HepG2 (cell line): ENCODE results near the gene FBXO41. TPM values are rescaled to one million over a fixed set of nuclear protein-coding genes. Genes with fewer than 3 reads are reported as not detected.

Source experiments
- CEBPB ChIP-seq: IDR thresholded peaks from 2 replicates; pipeline ENCODE4 v1.6.1; 2011; ENCODE audit warnings: low read depth, low read length, improper control_type of control experiment, borderline replicate concordance
- ETV6 ChIP-seq: sonication (generic); formaldehyde crosslinking; conservative IDR thresholded peaks from 2 replicates; pipeline ENCODE4 v1.4.0; 2020; ENCODE audit warnings: missing genetic modification reagents
- EZH2 ChIP-seq: conservative IDR thresholded peaks from 2 replicates; pipeline ENCODE4 v1.6.1; 2012; ENCODE audit warnings: mild to moderate bottlenecking, low read depth, low read length, moderate library complexity
- FOXA1 ChIP-seq, 2 experiments: fragments of 450-650 bp in 1 of 2; sonication (generic) in 1 of 2; formaldehyde crosslinking in 1 of 2; IDR thresholded peaks; 2 replicates each; pipeline versions ENCODE4 v1.4.0 to v1.6.1; 2016 to 2020; ENCODE audit warnings: missing genetic modification reagents in 1 of 2
- FOXJ3 ChIP-seq: sonication (generic); formaldehyde crosslinking; IDR thresholded peaks from 2 replicates; pipeline ENCODE4 v1.4.0; 2020; ENCODE audit warnings: missing genetic modification reagents, mild to moderate bottlenecking, borderline replicate concordance
- HNF1B ChIP-seq: sonication (generic); formaldehyde crosslinking; IDR thresholded peaks from 2 replicates; pipeline ENCODE4 v1.5.1; 2020; ENCODE audit warnings: mild to moderate bottlenecking, moderate library complexity, missing genetic modification reagents
- HNF4G ChIP-seq, 2 experiments: sonication (generic) in 1 of 2; formaldehyde crosslinking in 1 of 2; IDR thresholded peaks; 2 replicates each; pipeline versions ENCODE4 v1.4.0 to v1.6.1; 2011 to 2020; ENCODE audit warnings: borderline replicate concordance in 2 of 2, low read depth in 2 of 2, mild to moderate bottlenecking in 2 of 2, low read length in 1 of 2, missing genetic modification reagents in 1 of 2, moderate library complexity in 1 of 2
- KDM2A ChIP-seq: sonication (generic); formaldehyde crosslinking; IDR thresholded peaks from 2 replicates; pipeline ENCODE4 v1.4.0; 2020; ENCODE audit warnings: low read depth, missing genetic modification reagents, borderline replicate concordance
- MLLT10 ChIP-seq: sonication (generic); formaldehyde crosslinking; IDR thresholded peaks from 2 replicates; pipeline ENCODE4 v1.4.0; 2020; ENCODE audit warnings: missing genetic modification reagents
- NCOA5 ChIP-seq: sonication (generic); formaldehyde crosslinking; IDR thresholded peaks from 2 replicates; pipeline ENCODE4 v1.4.0; 2020; ENCODE audit warnings: missing genetic modification reagents
- PATZ1 ChIP-seq: sonication (generic); formaldehyde crosslinking; IDR thresholded peaks from 2 replicates; pipeline ENCODE4 v1.4.0; 2020; ENCODE audit warnings: missing genetic modification reagents
- PBX3 ChIP-seq: sonication (generic); formaldehyde crosslinking; IDR thresholded peaks from 2 replicates; pipeline ENCODE4 v1.8.1; 2023; ENCODE audit warnings: missing genetic modification reagents, inconsistent platforms, borderline replicate concordance
- RFX3 ChIP-seq: IDR thresholded peaks from 2 replicates; pipeline ENCODE4 v1.6.1; 2016; ENCODE audit warnings: missing biosample characterization, missing genetic modification reagents
- RORA ChIP-seq: sonication (generic); formaldehyde crosslinking; IDR thresholded peaks from 2 replicates; pipeline ENCODE4 v1.5.0; 2020; ENCODE audit warnings: mild to moderate bottlenecking, missing genetic modification reagents, moderate library complexity
- SNAPC2 ChIP-seq: sonication (generic); formaldehyde crosslinking; IDR thresholded peaks from 2 replicates; pipeline ENCODE4 v1.8.1; 2022; ENCODE audit warnings: mild to moderate bottlenecking, missing genetic modification reagents
- ZFP90 ChIP-seq: sonication (generic); formaldehyde crosslinking; IDR thresholded peaks from 2 replicates; pipeline ENCODE4 v1.8.0; 2022; ENCODE audit warnings: missing genetic modification reagents, mild to moderate bottlenecking, inconsistent platforms, borderline replicate concordance
- ZKSCAN8 ChIP-seq: IDR thresholded peaks from 2 replicates; pipeline ENCODE4 v1.6.1; 2016; ENCODE audit warnings: borderline replicate concordance, missing genetic modification reagents, missing compliant biosample characterization
- ZMAT3 ChIP-seq: sonication (generic); formaldehyde crosslinking; conservative IDR thresholded peaks from 2 replicates; pipeline ENCODE4 v1.7.0; 2021; ENCODE audit warnings: missing genetic modification reagents
- ZNF12 ChIP-seq: sonication (generic); formaldehyde crosslinking; IDR thresholded peaks from 2 replicates; pipeline ENCODE4 v1.5.0; 2020; ENCODE audit warnings: missing genetic modification reagents
- ZNF292 ChIP-seq: sonication (generic); formaldehyde crosslinking; IDR thresholded peaks from 2 replicates; pipeline ENCODE4 v1.8.1; 2022; ENCODE audit warnings: mild to moderate bottlenecking, low read depth, missing genetic modification reagents, borderline replicate concordance
- ZNF660 ChIP-seq: sonication (generic); formaldehyde crosslinking; IDR thresholded peaks from 2 replicates; pipeline ENCODE4 v1.5.1; 2020; ENCODE audit warnings: mild to moderate bottlenecking, low read depth, missing genetic modification reagents, borderline replicate concordance
- ZNF784 ChIP-seq: sonication (generic); formaldehyde crosslinking; IDR thresholded peaks from 2 replicates; pipeline ENCODE4 v1.5.1; 2020; ENCODE audit warnings: missing genetic modification reagents, mild to moderate bottlenecking, borderline replicate concordance
- ZNF841 ChIP-seq: sonication (generic); formaldehyde crosslinking; IDR thresholded peaks from 2 replicates; pipeline ENCODE4 v1.8.1; 2023; ENCODE audit warnings: missing genetic modification reagents, borderline replicate concordance
- ZSCAN12 ChIP-seq: sonication (generic); formaldehyde crosslinking; IDR thresholded peaks from 2 replicates; pipeline ENCODE4 v1.9.0; 2021; ENCODE audit warnings: mild to moderate bottlenecking, missing genetic modification reagents
- polyA plus RNA-seq, 8 experiments: library from polyadenylated mRNA; depleted of rRNA in 3 of 8; stranded (reverse) in 7 of 8; unstranded in 1 of 8; fragments of >200 nt; fragmentation: Illumina TruSeq in 4 of 8; extraction: Trizol in 4 of 8; gene quantifications; 2 replicates each; pipeline versions ENCODE4 v1.2.1 to v1.2.3, GENCODE V29; 2011 to 2016; ENCODE audit warnings: low read depth in 4 of 8, missing spikeins in 1 of 8, mixed read lengths in 1 of 8; ENCODE audit not compliant: insufficient read depth in 1 of 8
- total RNA-seq, 5 experiments: library from RNA; depleted of rRNA; stranded (reverse); fragments of >200 nt; fragmentation: Illumina TruSeq; extraction: Trizol; gene quantifications; 2 replicates each; pipeline ENCODE4 v1.2.3, GENCODE V29; 2016; ENCODE audit warnings: low read depth in 1 of 5

Gene FBXO41
- total and polyA plus RNA-seq, 2 of the 13 experiments (the other 11 are each of a cell fraction or from before 2014, with no cell fraction given), result 4.2 to 10.3 TPM

GRCh38 chr2:73212448-73213176 lies 71.7 kb downstream of the FBXO41 start (continued):
- TF ChIP-seq ZMAT3 (CRISPR knock-in tag) (no peak), ZSCAN12 (CRISPR knock-in tag) (no peak), HNF1B (peak; percentile 16; the same call in 1 of the 2 replicates), SNAPC2 (CRISPR knock-in tag) (no peak), CEBPB (no peak), FOXJ3 (CRISPR knock-in tag) (no peak), PBX3 (CRISPR knock-in tag) (no peak), RORA (CRISPR knock-in tag) (no peak), FOXA1 (IDR thresholded peaks at IDR 0.05) (no peak), FOXA1 (CRISPR knock-in tag; IDR thresholded peaks at IDR 0.05) (no peak), ZKSCAN8 (CRISPR knock-in tag) (no peak), MLLT10 (CRISPR knock-in tag) (no peak), ZNF12 (CRISPR knock-in tag) (no peak), RFX3 (no peak), PATZ1 (CRISPR knock-in tag) (peak; percentile 89), ZFP90 (CRISPR knock-in tag) (no peak), ZNF292 (CRISPR knock-in tag) (no peak), EZH2 (no peak), NCOA5 (CRISPR knock-in tag) (no peak), ZNF841 (CRISPR knock-in tag) (no peak), ETV6 (CRISPR knock-in tag) (0 out of 2 replicates have a peak, but pooled peaks have one; percentile 24), ZNF660 (no peak), ZNF784 (peak; percentile 55; the same call in 1 of the 2 replicates), HNF4G (IDR thresholded peaks at IDR 0.05; ENCODE audit: borderline replicate concordance, low read depth, low read length) (no peak), HNF4G (CRISPR knock-in tag; IDR thresholded peaks at IDR 0.05; ENCODE audit: borderline replicate concordance, low read depth) (0 out of 2 replicates have a peak, but pooled peaks have one; percentile 16), KDM2A (CRISPR knock-in tag) (peak; percentile 66)
